HG03060 (cell line): Measurements from ENCODE around the gene SERTAD2.
A peak's percentile ranks its signal among the peaks of the same experiment; 100 is the strongest.

ENCODE experiments used
- ATAC-seq: cut with Tn5 transposase; IDR thresholded peaks from one replicate; pipeline ENCODE4 v1.9.1; 2021; ENCODE audit warnings: low read depth, moderate number of reproducible peaks; ENCODE audit not compliant: unreplicated experiment

The SERTAD2 gene

GRCh38 chr2:64649626-64650025, 4.1 kb downstream of the SERTAD2 start:
- ATAC-seq, result no peak

GRCh38 chr2:64649013-64649484, 4.7 kb downstream of the SERTAD2 start:
- no peak for ATAC-seq

- no peak for ATAC-seq
These were observed 7.5 kb downstream of the SERTAD2 start for GRCh38 chr2:64646007-64646880.

GRCh38 chr2:64644458-64645382, 9.0 kb downstream of the SERTAD2 start:
- peak; percentile 31 for ATAC-seq

GRCh38 chr2:64643838-64644457, 9.8 kb downstream of the SERTAD2 start:
- ATAC-seq, result no peak

GRCh38 chr2:64641599-64641998, 12.1 kb downstream of the SERTAD2 start:
- no peak for ATAC-seq

- no peak for ATAC-seq
These were observed 13.3 kb downstream of the SERTAD2 start for GRCh38 chr2:64640153-64641044.

- ATAC-seq, result no peak
These were observed 14.0 kb downstream of the SERTAD2 start for GRCh38 chr2:64639691-64640090.

GRCh38 chr2:64638502-64639120, 15.1 kb downstream of the SERTAD2 start:
- no peak for ATAC-seq

GRCh38 chr2:64637931-64638330, 15.8 kb downstream of the SERTAD2 start:
- no peak for ATAC-seq

GRCh38 chr2:64637000-64637635, 16.6 kb downstream of the SERTAD2 start:
- peak; percentile 29 for ATAC-seq

GRCh38 chr2:64635976-64636911, 17.5 kb downstream of the SERTAD2 start:
- peak; percentile 44 for ATAC-seq

GRCh38 chr2:64634345-64635267, 19.1 kb downstream of the SERTAD2 start:
- ATAC-seq, result no peak

GRCh38 chr2:64632835-64633819, 20.6 kb downstream of the SERTAD2 start:
- no peak for ATAC-seq

- no peak for ATAC-seq
These were observed 21.9 kb downstream of the SERTAD2 start for GRCh38 chr2:64631771-64632170.

GRCh38 chr2:64630752-64631151, 23.0 kb downstream of the SERTAD2 start:
- no peak for ATAC-seq
